ENCODE data around the gene GBE1. TPM values are rescaled to one million over a fixed set of nuclear protein-coding genes. Genes with fewer than 3 reads are reported as not detected.

The GBE1 gene
- total and polyA plus RNA-seq, 9 of the 15 experiments (the other 6 are each of a cell fraction or from before 2014, with no cell fraction given) = 7.9 to 25.6 (median 13.1) TPM

GRCh38 chr3:81743096-81744025, 18.1 kb downstream of the GBE1 start (continued):
- TF ChIP-seq ZMIZ1 (IDR thresholded peaks at IDR 0.05; ENCODE audit: low read depth in 2 of 2, low read length in 2 of 2) = no peak
- TF ChIP-seq MED1 (CRISPR knock-in tag; IDR thresholded peaks at IDR 0.05; ENCODE audit: borderline replicate concordance) = no peak
- TF ChIP-seq ESRRA (IDR thresholded peaks at IDR 0.05; ENCODE audit: borderline replicate concordance, low read depth) = no peak
- TF ChIP-seq SNAPC5 (CRISPR knock-in tag; IDR thresholded peaks at IDR 0.05) = no peak
- no peak for TF ChIP-seq CGGBP1 (CRISPR knock-in tag; IDR thresholded peaks at IDR 0.05)
- peak; percentile 85 for TF ChIP-seq HDAC2 (IDR thresholded peaks at IDR 0.05)
- peak in 1 of 2 experiments; percentile 99; a peak in 2 of 4 replicates for TF ChIP-seq ZNF318 (IDR thresholded peaks at IDR 0.05; ENCODE audit: borderline replicate concordance in 1 of 2, low read depth in 1 of 2)
- no peak for TF ChIP-seq CBX2 (IDR thresholded peaks at IDR 0.05; ENCODE audit: insufficient read depth, low read length, poor library complexity, severe bottlenecking)
- no peak for TF ChIP-seq HMG20A (CRISPR knock-in tag; conservative IDR thresholded peaks at IDR 0.05)
- no peak for TF ChIP-seq GATAD2A (IDR thresholded peaks at IDR 0.05)
- no peak for TF ChIP-seq RBM15 (IDR thresholded peaks at IDR 0.05; ENCODE audit: insufficient read depth, low read length)
